Measurements from ENCODE around the gene PARP12. TPM values are rescaled to one million over a fixed set of nuclear protein-coding genes. Genes with fewer than 3 reads are reported as not detected.

Gene PARP12
- total and polyA plus RNA-seq, 9 of the 15 experiments (the other 6 are each of a cell fraction or from before 2014, with no cell fraction given), result 4.6 to 40.4 (median 23.5) TPM

- CTCF ChIA-PET (ENCODE audit: low intra/inter-chr PET ratio), result interaction anchor here (0.6 kb wide), 1 partner anchor 950 kb away, joined by 3 read pairs; no protein-coding TSS in a partner anchor
- Histone ChIP-seq H3K27ac (ENCODE audit: extremely low read depth, low read depth, low read length) (no peak overlapping the region), H3K4me1 (replicated peaks in 1 of 2; ENCODE audit: control insufficient read depth in 2 of 2, insufficient read depth in 2 of 2, low read length in 2 of 2) (peaks cover 6 to 10% of the 10 kb centered on the region in 2 experiments; a peak in 4 of 5 replicates), H3K4me3 (no peak overlapping the region), H3K9me1 (ENCODE audit: control insufficient read depth, insufficient read depth, low read length) (no peaks in the 10 kb centered on the region), H3K36me3 (ENCODE audit: control insufficient read depth, insufficient read depth, low read length) (no peaks in the 10 kb centered on the region), H4K20me1 (replicated peaks; ENCODE audit: control insufficient read depth, insufficient read depth, low read length) (no peaks in the 10 kb centered on the region), H3K79me2 (ENCODE audit: control insufficient read depth, insufficient read depth, low read length) (no peaks in the 10 kb centered on the region), H2AFZ (ENCODE audit: low read depth, low read length) (no peak overlapping the region), H3K9me3 (replicated peaks; ENCODE audit: control insufficient read depth, insufficient read depth, low read depth, low read length) (no peaks in the 10 kb centered on the region), H3K27me3 (ENCODE audit: control insufficient read depth in 2 of 2, insufficient read depth in 2 of 2, low read length in 2 of 2) (peaks cover 2 to 27% of the 10 kb centered on the region in 2 experiments; a peak in 2 of 5 replicates), H3K4me2 (ENCODE audit: insufficient read depth, low read length) (no peak overlapping the region), H3K9ac (ENCODE audit: insufficient read depth in 1 of 2, low read depth in 2 of 2, low read length in 2 of 2) (no peak overlapping the region)
- POLR2A ChIA-PET, result interaction anchor here (1.3 kb wide), 1 partner anchor 11 kb away, joined by 4 read pairs; no protein-coding TSS in a partner anchor
- in situ Hi-C loops (cut with MboI), result no loop called here
- no peak for FAIRE-seq
- TF ChIP-seq NONO (IDR thresholded peaks at IDR 0.05; ENCODE audit: low read depth in 2 of 2, low read length in 1 of 2) (no peak), ZC3H4 (CRISPR knock-in tag; IDR thresholded peaks at IDR 0.05; ENCODE audit: borderline replicate concordance) (no peak), ARHGAP35 (IDR thresholded peaks at IDR 0.05; ENCODE audit: partially characterized antibody) (no peak)
- TF ChIP-seq, protein P1, sequence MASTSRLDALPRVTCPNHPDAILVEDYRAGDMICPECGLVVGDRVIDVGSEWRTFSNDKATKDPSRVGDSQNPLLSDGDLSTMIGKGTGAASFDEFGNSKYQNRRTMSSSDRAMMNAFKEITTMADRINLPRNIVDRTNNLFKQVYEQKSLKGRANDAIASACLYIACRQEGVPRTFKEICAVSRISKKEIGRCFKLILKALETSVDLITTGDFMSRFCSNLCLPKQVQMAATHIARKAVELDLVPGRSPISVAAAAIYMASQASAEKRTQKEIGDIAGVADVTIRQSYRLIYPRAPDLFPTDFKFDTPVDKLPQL (IDR thresholded peaks at IDR 0.05; ENCODE audit: extremely low read depth, insufficient read length), result no peak
- WGBS (ENCODE audit: insufficient coverage, low coverage, missing lambda C conversion rate), result 4% methylated on average over 7 of the region's 7 CpGs
- no peak for ATAC-seq
- intact Hi-C loops (cut with micrococcal nuclease), result no loop called here
- no peak for DNase-seq (ENCODE audit: extremely low read depth in 1 of 4, low spot score in 3 of 4)
- no TSS peak for BruUV-seq (replicated peaks)
Observed at GRCh38 chr7:140080919-140081318, 18.2 kb upstream of the PARP12 start.

- peak; percentile 15 for FAIRE-seq
- H2AFZ ChIP-seq (ENCODE audit: low read depth, low read length), result no peak overlapping the region
- H3K4me3 ChIP-seq, result no peak overlapping the region
- 13% methylated on average over 6 of the region's 6 CpGs for WGBS (ENCODE audit: insufficient coverage, low coverage, missing lambda C conversion rate)
- H3K9me1 ChIP-seq (ENCODE audit: control insufficient read depth, insufficient read depth, low read length), result no peaks in the 10 kb centered on the region
- H3K4me2 ChIP-seq (ENCODE audit: insufficient read depth, low read length), result no peak overlapping the region
- H3K27ac ChIP-seq (ENCODE audit: extremely low read depth, low read depth, low read length), result no peak overlapping the region
- H3K36me3 ChIP-seq (ENCODE audit: control insufficient read depth, insufficient read depth, low read length), result no peaks in the 10 kb centered on the region
- H4K20me1 ChIP-seq (replicated peaks; ENCODE audit: control insufficient read depth, insufficient read depth, low read length), result no peaks in the 10 kb centered on the region
- intact Hi-C loops (cut with micrococcal nuclease) (no loop called here), in situ Hi-C loops (cut with MboI) (no loop called here)
- no peak overlapping the region for H3K9ac ChIP-seq (ENCODE audit: insufficient read depth in 1 of 2, low read depth in 2 of 2, low read length in 2 of 2)
- H3K79me2 ChIP-seq (ENCODE audit: control insufficient read depth, insufficient read depth, low read length), result no peaks in the 10 kb centered on the region
- ChIA-PET CTCF (ENCODE audit: low intra/inter-chr PET ratio) (interaction anchor here (1.0 kb wide), 1 partner anchor 247 kb away, joined by 4 read pairs; no protein-coding TSS in a partner anchor), POLR2A (interaction anchor here (0.5 to 1.0 kb wide), 2 partner anchors 21 to 244 kb away, joined by 3 read pairs; no protein-coding TSS in a partner anchor)
- peaks cover under 1 to 4% of the 10 kb centered on the region in 2 experiments; a peak in 4 of 5 replicates for H3K4me1 ChIP-seq (replicated peaks in 1 of 2; ENCODE audit: control insufficient read depth in 2 of 2, insufficient read depth in 2 of 2, low read length in 2 of 2)
- peak; percentile 85 for ATAC-seq
- peak; percentile 50 to 66 (median 55) for DNase-seq (ENCODE audit: extremely low read depth in 1 of 4, low spot score in 3 of 4)
- H3K27me3 ChIP-seq (ENCODE audit: control insufficient read depth in 2 of 2, insufficient read depth in 2 of 2, low read length in 2 of 2), result peaks cover 13 to 38% of the 10 kb centered on the region in 2 experiments; a peak in 4 of 5 replicates
- BruUV-seq (replicated peaks), result no TSS peak
- H3K9me3 ChIP-seq (replicated peaks; ENCODE audit: control insufficient read depth, insufficient read depth, low read depth, low read length), result no peaks in the 10 kb centered on the region
- TF ChIP-seq JUND (IDR thresholded peaks at IDR 0.05; ENCODE audit: borderline replicate concordance, low read depth, low read length), result peak; percentile 29; the same call in 1 of the 2 replicates
- no peak for TF ChIP-seq JUND (tag; IDR thresholded peaks at IDR 0.05; ENCODE audit: borderline replicate concordance, low read depth, low read length)
- no peak for TF ChIP-seq TRIM24 (IDR thresholded peaks at IDR 0.05)
- TF ChIP-seq, protein P2, sequence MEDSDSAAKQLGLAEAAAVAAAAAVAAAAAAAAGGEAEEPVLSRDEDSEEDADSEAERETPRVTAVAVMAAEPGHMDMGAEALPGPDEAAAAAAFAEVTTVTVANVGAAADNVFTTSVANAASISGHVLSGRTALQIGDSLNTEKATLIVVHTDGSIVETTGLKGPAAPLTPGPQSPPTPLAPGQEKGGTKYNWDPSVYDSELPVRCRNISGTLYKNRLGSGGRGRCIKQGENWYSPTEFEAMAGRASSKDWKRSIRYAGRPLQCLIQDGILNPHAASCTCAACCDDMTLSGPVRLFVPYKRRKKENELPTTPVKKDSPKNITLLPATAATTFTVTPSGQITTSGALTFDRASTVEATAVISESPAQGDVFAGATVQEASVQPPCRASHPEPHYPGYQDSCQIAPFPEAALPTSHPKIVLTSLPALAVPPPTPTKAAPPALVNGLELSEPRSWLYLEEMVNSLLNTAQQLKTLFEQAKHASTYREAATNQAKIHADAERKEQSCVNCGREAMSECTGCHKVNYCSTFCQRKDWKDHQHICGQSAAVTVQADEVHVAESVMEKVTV (CRISPR knock-in tag; IDR thresholded peaks at IDR 0.05), result 0 out of 2 replicates have a peak, but pooled peaks have one; percentile 15
- no peak for TF ChIP-seq BRCA1 (IDR thresholded peaks at IDR 0.05)
- TF ChIP-seq BRCA1 (CRISPR knock-in tag; IDR thresholded peaks at IDR 0.05), result 0 out of 2 replicates have a peak, but pooled peaks have one; percentile 60
- TF ChIP-seq SP1 (CRISPR knock-in tag; IDR thresholded peaks at IDR 0.05), result no peak
Observed at GRCh38 chr7:140079121-140079536, 16.4 kb upstream of the PARP12 start.

All from K562 (cell line).